Parathyroid adenoma (tissue), 2 donors: Measurements from ENCODE around the gene CFAP61.

Experiments
- H2AFZ ChIP-seq: fragments of 300-600 bp; sonication (generic); one replicate; pipeline ENCODE4 v1.7.0; 2017; ENCODE audit warnings: antibody characterized with exemption, mild to moderate bottlenecking
- H3K27ac ChIP-seq: fragments of 300-600 bp; sonication (generic); one replicate; pipeline ENCODE4 v1.7.0; 2017
- H3K27me3 ChIP-seq: fragments of 300-600 bp; sonication (generic); one replicate; pipeline ENCODE4 v1.7.0; 2017; ENCODE audit warnings: low read length; ENCODE audit not compliant: control insufficient read depth, insufficient read depth
- H3K36me3 ChIP-seq: fragments of 300-600 bp; sonication (generic); one replicate; pipeline ENCODE4 v1.7.0; 2017; ENCODE audit warnings: low read length; ENCODE audit not compliant: control insufficient read depth, insufficient read depth
- H3K4me1 ChIP-seq: fragments of 300-600 bp; sonication (generic); one replicate; pipeline ENCODE4 v1.7.0; 2017; ENCODE audit warnings: control low read depth
- H3K4me2 ChIP-seq: fragments of 300-600 bp; sonication (generic); one replicate; pipeline ENCODE4 v1.7.0; 2017; ENCODE audit warnings: low read length
- H3K4me3 ChIP-seq: fragments of 300-600 bp; sonication (generic); one replicate; pipeline ENCODE4 v1.7.0; 2017; ENCODE audit warnings: low read depth, low read length
- H3K79me2 ChIP-seq: fragments of 300-600 bp; sonication (generic); one replicate; pipeline ENCODE4 v1.7.0; 2017; ENCODE audit warnings: control low read depth
- H3K9ac ChIP-seq: fragments of 300-600 bp; sonication (generic); one replicate; pipeline ENCODE4 v1.7.0; 2017; ENCODE audit warnings: mild to moderate bottlenecking
- H3K9me3 ChIP-seq: fragments of 300-600 bp; sonication (generic); one replicate; pipeline ENCODE4 v1.7.0; 2017; ENCODE audit warnings: low read length; ENCODE audit not compliant: control insufficient read depth
- TF ChIP-seq, protein P1 (sequence below): fragments of 300-600 bp; sonication (generic); IDR thresholded peaks from one replicate; pipeline ENCODE4 v1.7.0; 2017; ENCODE audit warnings: antibody characterized with exemption, mild to moderate bottlenecking
- donor health status: primary hyperparathyroidism.

CFAP61 gene

DNA sequence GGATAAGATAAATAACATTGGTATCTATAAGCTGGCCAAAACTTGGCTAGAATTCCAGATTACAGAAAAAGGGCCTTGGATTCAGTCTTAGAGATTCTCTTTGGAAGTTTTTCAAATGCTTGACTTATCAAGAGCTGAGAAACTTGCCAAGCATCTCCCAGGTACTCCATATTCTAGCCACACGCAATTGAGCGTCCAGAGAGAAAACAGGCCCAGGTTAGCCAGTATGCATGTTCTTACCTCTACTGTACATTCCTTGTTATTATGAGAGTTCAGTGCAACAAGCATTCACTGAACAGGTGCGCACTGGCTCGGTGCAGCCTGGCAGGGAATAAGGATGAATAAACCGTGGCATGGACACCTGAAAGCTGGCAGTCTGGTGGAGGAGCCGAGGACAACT lies 13.7 kb upstream of the CFAP61 start:
- peaks cover 8% of the 10 kb centered on the region for H3K4me1 ChIP-seq
- TF ChIP-seq, protein P1, sequence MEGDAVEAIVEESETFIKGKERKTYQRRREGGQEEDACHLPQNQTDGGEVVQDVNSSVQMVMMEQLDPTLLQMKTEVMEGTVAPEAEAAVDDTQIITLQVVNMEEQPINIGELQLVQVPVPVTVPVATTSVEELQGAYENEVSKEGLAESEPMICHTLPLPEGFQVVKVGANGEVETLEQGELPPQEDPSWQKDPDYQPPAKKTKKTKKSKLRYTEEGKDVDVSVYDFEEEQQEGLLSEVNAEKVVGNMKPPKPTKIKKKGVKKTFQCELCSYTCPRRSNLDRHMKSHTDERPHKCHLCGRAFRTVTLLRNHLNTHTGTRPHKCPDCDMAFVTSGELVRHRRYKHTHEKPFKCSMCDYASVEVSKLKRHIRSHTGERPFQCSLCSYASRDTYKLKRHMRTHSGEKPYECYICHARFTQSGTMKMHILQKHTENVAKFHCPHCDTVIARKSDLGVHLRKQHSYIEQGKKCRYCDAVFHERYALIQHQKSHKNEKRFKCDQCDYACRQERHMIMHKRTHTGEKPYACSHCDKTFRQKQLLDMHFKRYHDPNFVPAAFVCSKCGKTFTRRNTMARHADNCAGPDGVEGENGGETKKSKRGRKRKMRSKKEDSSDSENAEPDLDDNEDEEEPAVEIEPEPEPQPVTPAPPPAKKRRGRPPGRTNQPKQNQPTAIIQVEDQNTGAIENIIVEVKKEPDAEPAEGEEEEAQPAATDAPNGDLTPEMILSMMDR: no peak
- no peaks in the 10 kb centered on the region for H3K36me3 ChIP-seq
- no peak overlapping the region for H3K27ac ChIP-seq
- H2AFZ ChIP-seq: no peak overlapping the region
- H3K4me2 ChIP-seq: no peak overlapping the region
- no peak overlapping the region for H3K4me3 ChIP-seq
- no peaks in the 10 kb centered on the region for H3K9me3 ChIP-seq
- H3K79me2 ChIP-seq: no peaks in the 10 kb centered on the region
- H3K27me3 ChIP-seq: no peaks in the 10 kb centered on the region
- no peak overlapping the region for H3K9ac ChIP-seq

DNA sequence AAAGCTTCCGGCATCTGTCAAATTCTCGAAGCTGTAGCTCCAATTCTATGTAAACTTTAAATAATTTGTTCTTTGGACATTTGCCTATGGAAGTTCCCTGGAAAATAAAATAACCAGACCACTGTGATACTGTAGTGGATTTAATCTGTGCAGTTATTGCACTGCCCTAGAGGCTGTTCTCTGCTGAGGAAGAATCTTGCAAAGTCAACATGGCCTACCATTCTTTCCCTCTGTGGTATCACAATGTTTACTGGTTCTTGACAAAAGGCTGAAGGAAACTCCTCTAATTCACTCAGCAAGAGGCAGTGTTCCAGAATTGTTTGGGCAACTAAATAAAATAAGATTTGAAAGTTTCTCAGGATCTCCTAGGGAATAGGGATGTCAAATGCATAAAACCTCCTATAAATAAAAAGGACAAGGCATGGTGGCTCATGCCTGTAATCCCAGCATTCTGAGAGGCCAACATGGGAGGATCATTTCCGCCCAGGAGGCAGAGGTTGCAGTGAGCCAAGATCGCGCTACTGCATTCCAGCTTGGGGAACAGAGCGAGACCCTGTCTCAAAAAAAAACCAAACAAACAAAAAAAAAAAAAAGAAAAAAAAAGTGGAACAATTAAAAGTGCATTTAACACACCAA lies 12.5 kb upstream of the CFAP61 start:
- Histone ChIP-seq H3K27ac (no peak overlapping the region), H3K36me3 (no peaks in the 10 kb centered on the region), H3K4me3 (no peak overlapping the region), H3K9me3 (no peaks in the 10 kb centered on the region), H3K27me3 (no peaks in the 10 kb centered on the region), H2AFZ (no peak overlapping the region), H3K4me1 (peaks cover 3% of the 10 kb centered on the region), H3K4me2 (no peak overlapping the region), H3K79me2 (no peaks in the 10 kb centered on the region), H3K9ac (no peak overlapping the region)
- TF ChIP-seq, protein P1: no peak

DNA sequence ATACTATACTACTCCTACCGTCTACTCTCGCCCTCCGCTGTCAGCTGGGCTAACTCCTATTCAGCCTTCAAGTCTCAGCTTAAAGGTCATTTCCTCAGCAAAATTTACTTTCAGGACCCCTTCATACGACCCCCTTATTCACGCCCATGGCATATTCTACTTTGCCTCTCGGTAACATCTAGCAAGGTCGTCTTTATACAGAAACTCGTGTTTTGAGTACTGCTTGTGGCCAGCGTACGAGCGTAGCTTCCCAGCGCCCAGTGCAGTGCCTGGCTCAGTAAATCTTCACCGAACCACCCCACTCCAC lies 612 bp upstream of the CFAP61 start:
- Histone ChIP-seq H3K36me3 (no peaks in the 10 kb centered on the region), H3K4me1 (peaks cover 5% of the 10 kb centered on the region), H3K27ac (peak overlapping the region; percentile 80), H3K79me2 (peaks cover 5% of the 10 kb centered on the region), H2AFZ (peak overlapping the region; percentile 95), H3K4me3 (peak overlapping the region; percentile 84), H3K9ac (peak overlapping the region; percentile 68), H3K27me3 (no peaks in the 10 kb centered on the region), H3K9me3 (no peaks in the 10 kb centered on the region), H3K4me2 (peak overlapping the region; percentile 59)
- TF ChIP-seq, protein P1: no peak

DNA sequence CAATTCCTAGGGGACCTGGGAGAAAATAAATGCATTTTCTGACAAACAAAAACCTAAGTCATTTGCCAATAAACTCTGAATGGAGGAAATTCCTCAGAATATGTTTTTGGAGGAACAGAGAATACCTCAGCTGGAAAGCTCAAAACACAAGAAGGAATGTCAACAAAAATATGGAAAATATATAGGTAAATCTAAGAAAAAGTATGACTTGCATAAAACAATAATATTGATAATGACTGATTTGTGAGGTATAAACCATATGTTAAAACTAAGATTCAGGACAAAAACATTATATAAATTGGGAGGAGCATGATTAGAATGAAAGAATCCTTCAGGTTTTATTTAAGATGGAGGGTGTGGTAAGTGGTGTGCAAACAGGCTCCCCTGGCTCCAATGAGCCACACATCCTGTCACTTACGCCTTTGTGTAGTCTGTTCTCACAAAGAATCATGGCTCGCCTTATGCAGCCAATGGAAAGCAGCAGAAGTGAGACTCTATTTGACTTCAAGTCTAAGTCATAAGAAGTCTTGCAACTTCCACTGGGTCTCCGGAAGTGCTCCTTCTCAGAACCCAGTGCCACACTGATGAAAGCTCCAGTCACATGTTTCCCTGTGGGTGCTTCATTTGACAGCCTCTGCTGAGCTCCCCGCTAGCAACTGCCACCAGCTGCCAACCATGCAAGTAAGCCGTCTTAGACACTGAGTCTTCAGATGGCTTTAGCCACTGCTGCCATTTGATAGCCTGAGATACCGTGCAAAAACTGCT lies 8.1 kb downstream of the CFAP61 start:
- Histone ChIP-seq H3K9me3 (no peaks in the 10 kb centered on the region), H3K36me3 (no peaks in the 10 kb centered on the region), H2AFZ (no peak overlapping the region), H3K9ac (no peak overlapping the region), H3K4me1 (no peaks in the 10 kb centered on the region), H3K4me2 (no peak overlapping the region), H3K27ac (no peak overlapping the region), H3K4me3 (no peak overlapping the region), H3K79me2 (no peaks in the 10 kb centered on the region), H3K27me3 (no peaks in the 10 kb centered on the region)
- TF ChIP-seq, protein P1: no peak
